Ovary (tissue), 3 donors: ENCODE results near the gene NT5C2.
"Not testable (repeated sequence)": the region's sequence is repeated elsewhere in the genome, so short reads cannot be mapped to it uniquely, and the experiment has no call there.

Experiments used
- CTCF ChIP-seq, 3 donors: fragments of 450-650 bp in 2 of 3; fragments of 200-600 bp in 1 of 3; IDR thresholded peaks; one replicate each; pipeline versions ENCODE4 v1.5.1 to v1.8.0; 2016 to 2022; ENCODE audit warnings: antibody characterized with exemption in 3 of 3, mild to moderate bottlenecking in 1 of 3
- POLR2A ChIP-seq: fragments of 450-650 bp; IDR thresholded peaks from one replicate; pipeline ENCODE4 v1.6.1; 2017; ENCODE audit warnings: antibody characterized with exemption, mild to moderate bottlenecking, moderate library complexity
- donor health status: DM: no; HTN: no; CAD: no.

GRCh38 chr10:103174324-103174723, 18.7 kb downstream of the NT5C2 start:
- not testable (repeated sequence) for TF ChIP-seq CTCF (IDR thresholded peaks at IDR 0.05); POLR2A
